Measurements from ENCODE around the gene DAZAP2. TPM values are rescaled to one million over a fixed set of nuclear protein-coding genes. Genes with fewer than 3 reads are reported as not detected.
"Not testable (repeated sequence)": the region's sequence is repeated elsewhere in the genome, so short reads cannot be mapped to it uniquely, and the experiment has no call there.

Gene DAZAP2
- total RNA-seq, 2 experiments from 2014 or later, result 106 to 119 TPM

DNA sequence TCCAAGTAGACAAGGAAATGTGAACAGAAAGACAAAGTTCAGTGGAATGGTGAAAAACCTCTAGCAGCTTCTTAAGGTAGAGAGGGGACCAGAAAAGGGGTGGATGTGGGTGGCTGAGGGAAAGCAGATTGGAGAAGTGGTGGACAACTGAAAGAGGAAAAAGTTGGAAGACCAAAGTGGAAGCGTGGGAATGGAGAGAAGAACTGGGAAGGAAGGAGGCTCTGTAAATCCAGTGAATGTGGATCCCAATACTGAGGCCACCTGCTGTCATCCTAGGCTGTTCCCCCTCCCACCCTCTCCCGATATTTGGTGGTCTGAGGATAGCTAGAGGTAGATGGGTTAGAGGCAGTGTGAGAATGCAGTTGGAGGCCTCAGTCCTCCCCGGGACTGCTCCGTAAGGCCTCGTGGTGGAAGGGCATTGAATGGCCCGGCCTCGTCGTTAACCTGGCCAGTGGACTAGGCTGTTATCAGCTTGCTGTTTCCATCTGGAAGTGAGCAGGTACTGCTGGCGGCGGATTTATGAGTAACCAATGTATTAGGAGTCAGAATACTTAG lies 19.9 kb upstream of the DAZAP2 start:
- no peaks in the 10 kb centered on the region for H3K27me3 Mint-ChIP-seq
- intact Hi-C loops (cut with micrococcal nuclease), result loop anchor here (1.0 kb wide), 3 partner anchors 20 to 171 kb away; partner anchors contain the start of gene DAZAP2
- ChIA-PET CTCF (interaction anchor here (0.6 to 2.8 kb wide), 12 partner anchors 8 to 454 kb away, joined by 3 to 17 read pairs (median 5); partner anchors contain the start of genes CSRNP2, DAZAP2 and SMAGP), POLR2A (interaction anchor here (0.6 to 2.1 kb wide), 16 partner anchors 10 to 455 kb away, joined by 3 to 17 read pairs (median 4); partner anchors contain the start of genes BIN2, CSRNP2, DAZAP2 and SMAGP)
- no peak for DNase-seq
- H3K27ac Mint-ChIP-seq, result peak overlapping the region; percentile 88
- peaks cover 18% of the 10 kb centered on the region for H3K4me1 Mint-ChIP-seq (ENCODE audit: low read depth)
- H3K9me3 Mint-ChIP-seq, result no peaks in the 10 kb centered on the region
- H3K4me3 Mint-ChIP-seq, result peak overlapping the region; percentile 79
- H3K36me3 Mint-ChIP-seq, result no peaks in the 10 kb centered on the region

GRCh38 chr12:51219322-51219721 lies 19.3 kb upstream of the DAZAP2 start:
- H3K4me1 Mint-ChIP-seq (ENCODE audit: low read depth), result peaks cover 18% of the 10 kb centered on the region
- CTCF ChIA-PET, result interaction anchor here (1.0 to 2.8 kb wide), 3 partner anchors 19 to 136 kb away, joined by 3 to 17 read pairs (median 14); partner anchors contain the start of genes CSRNP2 and DAZAP2
- H3K27ac Mint-ChIP-seq, result peak overlapping the region; percentile 14
- intact Hi-C loops (cut with micrococcal nuclease), result no loop called here
- no peak for DNase-seq
- H3K36me3 Mint-ChIP-seq, result no peaks in the 10 kb centered on the region
- POLR2A ChIA-PET, result interaction anchor here (1.6 to 2.1 kb wide), 5 partner anchors 14 to 136 kb away, joined by 4 to 17 read pairs (median 8); partner anchors contain the start of genes BIN2, CSRNP2 and DAZAP2
- peak overlapping the region; percentile 45 for H3K4me3 Mint-ChIP-seq
- H3K9me3 Mint-ChIP-seq, result no peaks in the 10 kb centered on the region
- H3K27me3 Mint-ChIP-seq, result no peaks in the 10 kb centered on the region

DNA sequence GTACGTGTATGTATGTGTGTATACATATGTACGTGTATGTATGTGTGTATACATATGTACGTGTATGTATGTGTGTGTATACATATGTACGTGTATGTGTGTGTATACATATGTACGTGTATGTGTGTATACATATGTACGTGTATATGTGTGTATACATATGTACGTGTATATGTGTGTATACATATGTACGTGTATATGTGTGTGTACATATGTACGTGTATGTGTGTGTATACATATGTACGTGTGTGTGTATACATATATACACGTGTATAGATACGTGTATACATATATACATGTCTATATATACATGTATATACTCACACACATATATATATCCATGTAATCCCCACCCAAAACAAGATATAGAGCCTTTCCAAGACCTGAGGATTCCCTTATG lies 18.8 kb upstream of the DAZAP2 start:
- H3K4me3 Mint-ChIP-seq; CTCF ChIA-PET; H3K27ac Mint-ChIP-seq; intact Hi-C loops (cut with micrococcal nuclease); H3K27me3 Mint-ChIP-seq; H3K9me3 Mint-ChIP-seq; H3K36me3 Mint-ChIP-seq; DNase-seq; POLR2A ChIA-PET: not testable (repeated sequence)
- H3K4me1 Mint-ChIP-seq (ENCODE audit: low read depth), result peaks cover 18% of the 10 kb centered on the region

DNA sequence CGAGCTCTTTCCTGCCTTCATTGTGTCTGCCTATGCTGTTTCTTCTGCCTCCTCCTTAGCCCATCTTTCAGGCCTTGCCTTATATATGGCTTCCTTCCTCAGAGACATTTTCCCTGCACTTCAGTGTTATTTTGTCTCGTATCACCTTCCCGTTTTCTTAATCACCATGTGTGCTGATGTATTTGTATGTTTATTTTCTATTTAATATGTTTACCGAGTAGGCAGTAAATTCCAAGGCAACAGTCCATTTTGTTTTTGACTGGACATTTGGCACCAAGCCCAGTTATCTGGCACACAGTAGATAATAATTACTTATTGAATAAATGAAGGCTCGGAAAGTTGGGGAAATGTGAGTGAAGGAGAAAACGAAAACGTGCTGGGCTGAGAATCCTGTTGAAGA lies 16.2 kb upstream of the DAZAP2 start:
- ChIA-PET CTCF (no interaction called here), POLR2A (no interaction called here)
- Mint-ChIP-seq H3K27me3 (no peaks in the 10 kb centered on the region), H3K9me3 (no peaks in the 10 kb centered on the region), H3K4me1 (ENCODE audit: low read depth) (peaks cover 14% of the 10 kb centered on the region), H3K27ac (no peak overlapping the region), H3K36me3 (no peaks in the 10 kb centered on the region), H3K4me3 (no peak overlapping the region)
- DNase-seq, result no peak
- intact Hi-C loops (cut with micrococcal nuclease), result no loop called here

DNA sequence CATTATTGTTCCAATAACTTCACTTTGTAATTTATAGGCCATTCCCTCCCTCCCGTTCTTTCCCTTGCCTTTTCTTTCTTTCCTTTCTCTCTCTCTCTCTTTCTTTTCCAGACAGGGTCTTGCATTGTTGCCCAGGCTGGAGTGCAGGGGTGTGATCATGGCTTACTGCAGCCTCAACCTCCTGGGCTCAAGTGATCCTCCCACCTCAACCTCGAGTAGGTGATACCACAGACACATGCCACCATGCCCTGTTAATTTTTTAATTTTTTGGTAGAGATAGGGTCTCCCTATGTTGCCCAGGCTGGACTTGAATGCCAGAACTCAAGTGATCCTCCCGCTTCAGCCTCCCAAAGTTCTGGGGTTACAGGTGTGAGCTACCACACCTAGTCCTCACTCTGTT lies 14.0 kb upstream of the DAZAP2 start:
- Mint-ChIP-seq H3K4me3 (no peak overlapping the region), H3K27me3 (no peaks in the 10 kb centered on the region), H3K4me1 (ENCODE audit: low read depth) (peaks cover 2% of the 10 kb centered on the region), H3K36me3 (no peaks in the 10 kb centered on the region), H3K9me3 (no peaks in the 10 kb centered on the region), H3K27ac (no peak overlapping the region)
- no peak for DNase-seq
- intact Hi-C loops (cut with micrococcal nuclease), result no loop called here
- POLR2A ChIA-PET, result no interaction called here
- CTCF ChIA-PET, result no interaction called here

GRCh38 chr12:51225234-51225633 lies 13.4 kb upstream of the DAZAP2 start:
- no peak overlapping the region for H3K27ac Mint-ChIP-seq
- no peaks in the 10 kb centered on the region for H3K9me3 Mint-ChIP-seq
- no peaks in the 10 kb centered on the region for H3K36me3 Mint-ChIP-seq
- CTCF ChIA-PET, result no interaction called here
- H3K27me3 Mint-ChIP-seq, result no peaks in the 10 kb centered on the region
- H3K4me1 Mint-ChIP-seq (ENCODE audit: low read depth), result peaks cover 2% of the 10 kb centered on the region
- intact Hi-C loops (cut with micrococcal nuclease), result no loop called here
- no peak overlapping the region for H3K4me3 Mint-ChIP-seq
- no peak for DNase-seq
- POLR2A ChIA-PET, result no interaction called here

DNA sequence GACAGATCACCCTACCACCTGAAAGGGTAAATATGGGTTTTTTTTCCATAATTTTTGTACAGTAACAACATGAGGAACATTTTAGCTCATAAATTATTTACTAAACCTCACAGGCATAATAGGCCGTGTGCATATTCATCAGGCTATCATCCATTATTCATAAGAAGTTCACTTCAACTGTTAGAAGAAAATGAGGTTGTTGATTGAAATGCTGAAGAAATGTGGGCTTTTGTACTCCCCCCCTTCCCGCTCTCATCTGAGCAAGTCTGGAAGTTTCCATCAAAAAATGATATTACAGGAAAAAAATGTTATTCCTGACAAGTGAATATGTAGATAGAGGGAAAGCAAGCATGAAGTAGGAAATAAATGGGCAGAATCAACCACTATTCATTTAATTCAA lies 12.9 kb upstream of the DAZAP2 start:
- Mint-ChIP-seq H3K4me3 (no peak overlapping the region), H3K9me3 (no peaks in the 10 kb centered on the region), H3K36me3 (no peaks in the 10 kb centered on the region), H3K4me1 (ENCODE audit: low read depth) (peaks cover 2% of the 10 kb centered on the region), H3K27me3 (no peaks in the 10 kb centered on the region), H3K27ac (no peak overlapping the region)
- POLR2A ChIA-PET, result no interaction called here
- no peak for DNase-seq
- intact Hi-C loops (cut with micrococcal nuclease), result no loop called here
- CTCF ChIA-PET, result no interaction called here

- intact Hi-C loops (cut with micrococcal nuclease); H3K4me3 Mint-ChIP-seq; H3K27me3 Mint-ChIP-seq; H3K36me3 Mint-ChIP-seq; POLR2A ChIA-PET; DNase-seq; H3K9me3 Mint-ChIP-seq; H3K4me1 Mint-ChIP-seq (ENCODE audit: low read depth); H3K27ac Mint-ChIP-seq: not testable (repeated sequence)
- CTCF ChIA-PET, result interaction anchor here (0.8 to 1.2 kb wide), 2 partner anchors 9 to 11 kb away, joined by 3 to 5 read pairs; partner anchors contain the start of gene POU6F1
Measured at GRCh38 chr12:51227112-51227511, 11.5 kb upstream of the DAZAP2 start.

- intact Hi-C loops (cut with micrococcal nuclease), result no loop called here
- H3K27ac Mint-ChIP-seq, result no peak overlapping the region
- DNase-seq, result no peak
- no peaks in the 10 kb centered on the region for H3K27me3 Mint-ChIP-seq
- POLR2A ChIA-PET, result no interaction called here
- H3K4me1 Mint-ChIP-seq (ENCODE audit: low read depth), result peaks cover 2% of the 10 kb centered on the region
- H3K9me3 Mint-ChIP-seq, result no peaks in the 10 kb centered on the region
- CTCF ChIA-PET, result no interaction called here
- no peak overlapping the region for H3K4me3 Mint-ChIP-seq
- H3K36me3 Mint-ChIP-seq, result no peaks in the 10 kb centered on the region
Measured at GRCh38 chr12:51227962-51228361, 10.7 kb upstream of the DAZAP2 start.

DNA sequence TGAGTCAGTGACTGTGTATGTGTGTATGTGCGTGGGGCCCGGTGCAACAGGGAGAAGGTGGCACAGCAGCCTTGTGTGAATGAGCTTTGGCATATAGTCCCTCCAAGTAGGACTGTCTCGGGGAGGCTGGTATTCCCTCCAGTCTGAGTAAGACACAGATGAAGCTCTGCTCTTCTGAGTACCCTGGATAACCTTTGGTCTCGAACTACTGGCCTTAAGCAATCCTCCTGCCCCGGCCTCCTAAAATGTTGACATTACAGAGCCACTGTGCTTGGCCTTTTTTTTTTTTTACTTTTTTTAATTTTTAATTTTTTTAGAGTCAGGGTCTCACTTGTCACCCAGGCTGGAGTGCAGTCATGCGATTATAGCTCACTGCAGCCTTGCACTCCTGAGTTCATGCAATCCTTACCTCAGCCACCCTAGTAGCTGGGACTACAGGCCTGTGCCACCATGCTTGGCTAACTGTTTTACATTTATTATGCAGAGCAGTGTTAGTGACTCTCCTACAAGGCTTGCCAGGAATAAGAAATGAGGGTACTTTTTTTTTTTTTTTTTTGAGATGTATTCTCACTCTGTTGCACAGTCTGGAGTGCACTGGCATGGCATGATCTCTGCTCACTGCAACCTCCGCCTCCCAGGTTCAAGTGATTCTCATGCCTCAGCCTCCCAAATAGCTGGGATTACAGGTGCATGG lies 9.4 kb upstream of the DAZAP2 start:
- Mint-ChIP-seq H3K36me3 (no peaks in the 10 kb centered on the region), H3K9me3 (no peaks in the 10 kb centered on the region), H3K4me1 (ENCODE audit: low read depth) (peaks cover 2% of the 10 kb centered on the region), H3K27me3 (no peaks in the 10 kb centered on the region), H3K4me3 (no peak overlapping the region), H3K27ac (no peak overlapping the region)
- POLR2A ChIA-PET, result interaction anchor here (1.0 kb wide), 1 partner anchor 9 kb away, joined by 3 read pairs; the partner anchor contains the start of gene DAZAP2
- intact Hi-C loops (cut with micrococcal nuclease), result no loop called here
- CTCF ChIA-PET, result interaction anchor here (0.8 to 1.3 kb wide), 3 partner anchors 9 to 112 kb away, joined by 3 to 5 read pairs (median 4); partner anchors contain the start of gene DAZAP2
- DNase-seq, result no peak

DNA sequence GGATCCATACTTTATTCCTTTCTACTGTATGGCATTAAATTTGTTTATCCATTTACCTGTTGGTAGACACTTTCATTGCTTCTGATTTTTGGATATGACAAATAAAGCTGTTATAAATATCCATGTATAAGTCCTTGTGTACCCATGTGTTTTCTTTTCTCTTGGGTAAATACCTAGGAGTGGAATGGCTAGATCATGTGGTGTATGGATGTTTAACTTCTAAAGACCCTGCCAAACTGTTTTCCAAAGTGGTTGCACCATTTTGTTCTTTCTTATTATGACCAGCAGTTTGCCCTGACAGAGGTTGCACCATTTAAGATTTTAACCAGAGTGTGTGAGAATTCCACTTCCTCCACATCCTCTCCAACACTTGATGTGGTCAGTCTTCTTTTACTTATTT lies 6.0 kb upstream of the DAZAP2 start:
- Mint-ChIP-seq H3K27me3 (no peaks in the 10 kb centered on the region), H3K27ac (no peak overlapping the region), H3K4me3 (no peak overlapping the region), H3K36me3 (no peaks in the 10 kb centered on the region), H3K4me1 (ENCODE audit: low read depth) (no peaks in the 10 kb centered on the region), H3K9me3 (no peaks in the 10 kb centered on the region)
- DNase-seq, result no peak
- CTCF ChIA-PET, result no interaction called here
- intact Hi-C loops (cut with micrococcal nuclease), result no loop called here
- POLR2A ChIA-PET, result no interaction called here

DNA sequence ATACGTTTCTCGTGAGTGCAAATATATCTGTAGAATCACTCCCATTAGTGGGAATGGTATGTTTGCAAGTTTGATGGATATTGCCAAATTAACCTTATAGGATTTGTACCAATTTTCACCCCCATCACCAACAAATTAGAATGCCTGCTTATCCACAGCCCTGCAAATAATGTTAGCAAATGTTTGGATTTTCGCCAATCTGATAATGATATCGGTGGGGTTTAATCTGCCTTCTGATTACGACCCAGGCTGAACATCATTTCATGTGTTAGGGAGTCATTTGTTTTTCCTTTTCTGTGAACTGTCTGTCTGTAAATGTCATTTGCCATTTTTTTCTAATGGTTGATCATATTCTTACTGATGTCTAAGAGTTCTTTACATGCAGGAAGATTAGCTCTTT lies 4.1 kb upstream of the DAZAP2 start:
- DNase-seq, result no peak
- Mint-ChIP-seq H3K4me1 (ENCODE audit: low read depth) (peaks cover 8% of the 10 kb centered on the region), H3K36me3 (peaks cover 4% of the 10 kb centered on the region), H3K9me3 (no peaks in the 10 kb centered on the region), H3K27me3 (no peaks in the 10 kb centered on the region), H3K27ac (no peak overlapping the region), H3K4me3 (no peak overlapping the region)
- intact Hi-C loops (cut with micrococcal nuclease), result no loop called here
- ChIA-PET CTCF (interaction anchor here (0.9 kb wide), 1 partner anchor 15 kb away, joined by 3 read pairs; no protein-coding TSS in a partner anchor), POLR2A (no interaction called here)

Data from activated CD4-positive, alpha-beta memory T cell treated with anti-CD3 and anti-CD28 coated beads for 36 hours (primary cell).